GM19438 (cell line): ENCODE results near the gene MTF2.
"Not testable (repeated sequence)": the region's sequence is repeated elsewhere in the genome, so short reads cannot be mapped to it uniquely, and the experiment has no call there.

Experiments
- ATAC-seq: cut with Tn5 transposase; IDR thresholded peaks from one replicate; pipeline ENCODE4 v1.9.1; 2021; ENCODE audit warnings: low read depth; ENCODE audit not compliant: unreplicated experiment

MTF2 gene

GRCh38 chr1:93078986-93079654 is at the start of gene MTF2:
TSS of gene MTF2 (plus strand) at chr1:93079283. CDS start at chr1:93079527, 244 bp downstream.
- peak; percentile 69 for ATAC-seq

GRCh38 chr1:93029317-93029716 is 49.8 kb upstream of the MTF2 start:
- ATAC-seq, result no peak

- not testable (repeated sequence) for ATAC-seq
Observed at GRCh38 chr1:93030191-93030590, 48.9 kb upstream of the MTF2 start.

GRCh38 chr1:93031711-93032110 is 47.4 kb upstream of the MTF2 start:
- ATAC-seq, result no peak

- no peak for ATAC-seq
Observed at GRCh38 chr1:93033029-93033428, 46.1 kb upstream of the MTF2 start.

GRCh38 chr1:93033785-93034184 is 45.3 kb upstream of the MTF2 start:
- peak; percentile 83 for ATAC-seq

- ATAC-seq, result no peak
Observed at GRCh38 chr1:93034397-93034796, 44.7 kb upstream of the MTF2 start.

GRCh38 chr1:93036672-93037071 is 42.4 kb upstream of the MTF2 start:
- ATAC-seq, result no peak

- peak; percentile 98 for ATAC-seq
Observed at GRCh38 chr1:93042187-93043056, 36.7 kb upstream of the MTF2 start.

GRCh38 chr1:93043057-93043557 is 36.0 kb upstream of the MTF2 start:
- no peak for ATAC-seq

GRCh38 chr1:93047618-93048017 is 31.5 kb upstream of the MTF2 start:
- ATAC-seq, result no peak

GRCh38 chr1:93051961-93052360 is 27.1 kb upstream of the MTF2 start:
- ATAC-seq, result no peak

- no peak for ATAC-seq
Observed at GRCh38 chr1:93056214-93056613, 22.9 kb upstream of the MTF2 start.

GRCh38 chr1:93056649-93057048 is 22.4 kb upstream of the MTF2 start:
- no peak for ATAC-seq

GRCh38 chr1:93061895-93062792 is 16.9 kb upstream of the MTF2 start:
- peak; percentile 66 for ATAC-seq

GRCh38 chr1:93076268-93076667 is 2.8 kb upstream of the MTF2 start:
- no peak for ATAC-seq

GRCh38 chr1:93078203-93078602 is 880 bp upstream of the MTF2 start:
- no peak for ATAC-seq

- no peak for ATAC-seq
Observed at GRCh38 chr1:93078638-93078985, 471 bp upstream of the MTF2 start.

- no peak for ATAC-seq
Observed at GRCh38 chr1:93079685-93080141, 630 bp downstream of the MTF2 start.

- peak; percentile 59 for ATAC-seq
Observed at GRCh38 chr1:93080179-93080823, 1.2 kb downstream of the MTF2 start.
